ENCODE data around the gene CTSS.

Gene CTSS

DNA sequence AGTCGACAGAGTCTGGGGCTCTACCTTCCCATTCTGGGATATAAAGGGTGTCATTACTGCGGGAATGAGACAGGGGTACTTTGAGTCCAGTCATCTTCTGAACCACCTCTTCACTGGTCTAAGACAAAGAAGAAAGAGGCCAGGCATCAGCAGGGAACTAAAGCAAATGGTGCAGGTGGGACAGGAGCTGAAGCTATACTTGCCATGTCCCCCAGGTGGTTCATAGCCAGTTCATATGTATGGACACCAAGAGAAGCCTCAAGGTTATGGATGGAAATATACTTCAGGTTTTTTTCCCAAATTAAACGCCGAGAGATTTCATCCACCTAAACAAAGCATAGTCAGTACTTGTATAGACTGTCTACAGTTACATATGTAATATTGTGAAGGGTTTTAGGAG, 40.3 kb upstream of the CTSS start (continued):
- no peak for TF ChIP-seq RBAK (tag by site-specific recombination; IDR thresholded peaks at IDR 0.05)
- TF ChIP-seq ZFP41 (tag by site-specific recombination; IDR thresholded peaks at IDR 0.05; ENCODE audit: borderline replicate concordance), result no peak

DNA sequence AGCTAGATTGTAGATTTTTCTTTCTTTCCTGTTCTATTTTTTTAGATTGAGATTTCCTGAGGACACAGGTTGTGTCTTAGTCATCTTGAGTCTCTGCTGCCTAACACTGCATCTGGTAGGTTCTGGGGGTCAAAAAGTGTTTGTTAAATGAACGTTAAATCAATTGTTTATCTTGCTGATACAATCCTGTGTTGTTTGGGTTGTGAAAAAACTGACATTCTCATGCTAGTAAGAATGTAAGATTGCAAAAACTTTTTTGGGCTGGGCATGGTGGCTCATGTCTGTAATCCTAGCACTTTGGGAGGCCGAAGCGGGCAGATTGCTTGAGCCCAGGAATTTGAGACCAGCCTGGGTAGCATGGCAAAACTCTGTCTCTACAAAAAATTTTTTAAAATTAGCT, 39.1 kb upstream of the CTSS start:
- no peak overlapping the region for H3K4me3 ChIP-seq (ENCODE audit: low read depth, low read length)
- no peaks in the 10 kb centered on the region for H3K36me3 ChIP-seq (ENCODE audit: control insufficient read depth in 2 of 2, insufficient read depth in 1 of 2, low read length in 2 of 2)
- ChIA-PET CTCF (interaction anchor here (0.6 to 1.6 kb wide), 3 partner anchors 8 to 140 kb away, joined by 3 to 11 read pairs (median 6); no protein-coding TSS in a partner anchor), POLR2A (interaction anchor here (0.6 to 0.9 kb wide), 2 partner anchors 9 to 175 kb away, joined by 3 to 5 read pairs; no protein-coding TSS in a partner anchor)
- H3K9me3 ChIP-seq (ENCODE audit: control insufficient read depth, insufficient read depth, low read depth, low read length), result no peaks in the 10 kb centered on the region
- no peak for TF ChIP-seq ZNF629 (tag by site-specific recombination; IDR thresholded peaks at IDR 0.05)
- TF ChIP-seq ZNF623 (tag by site-specific recombination; IDR thresholded peaks at IDR 0.05), result no peak
- no peak for TF ChIP-seq ZNF311 (tag by site-specific recombination; IDR thresholded peaks at IDR 0.05; ENCODE audit: borderline replicate concordance)
- TF ChIP-seq, protein P1, sequence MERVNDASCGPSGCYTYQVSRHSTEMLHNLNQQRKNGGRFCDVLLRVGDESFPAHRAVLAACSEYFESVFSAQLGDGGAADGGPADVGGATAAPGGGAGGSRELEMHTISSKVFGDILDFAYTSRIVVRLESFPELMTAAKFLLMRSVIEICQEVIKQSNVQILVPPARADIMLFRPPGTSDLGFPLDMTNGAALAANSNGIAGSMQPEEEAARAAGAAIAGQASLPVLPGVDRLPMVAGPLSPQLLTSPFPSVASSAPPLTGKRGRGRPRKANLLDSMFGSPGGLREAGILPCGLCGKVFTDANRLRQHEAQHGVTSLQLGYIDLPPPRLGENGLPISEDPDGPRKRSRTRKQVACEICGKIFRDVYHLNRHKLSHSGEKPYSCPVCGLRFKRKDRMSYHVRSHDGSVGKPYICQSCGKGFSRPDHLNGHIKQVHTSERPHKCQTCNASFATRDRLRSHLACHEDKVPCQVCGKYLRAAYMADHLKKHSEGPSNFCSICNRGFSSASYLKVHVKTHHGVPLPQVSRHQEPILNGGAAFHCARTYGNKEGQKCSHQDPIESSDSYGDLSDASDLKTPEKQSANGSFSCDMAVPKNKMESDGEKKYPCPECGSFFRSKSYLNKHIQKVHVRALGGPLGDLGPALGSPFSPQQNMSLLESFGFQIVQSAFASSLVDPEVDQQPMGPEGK (tag by site-specific recombination; IDR thresholded peaks at IDR 0.05), result no peak
- TF ChIP-seq GLI2 (tag by site-specific recombination; IDR thresholded peaks at IDR 0.05; ENCODE audit: borderline replicate concordance, low read depth), result no peak
- TF ChIP-seq ZNF830 (tag by site-specific recombination; IDR thresholded peaks at IDR 0.05; ENCODE audit: low read depth), result no peak
- no peak for TF ChIP-seq HOXA7 (CRISPR knock-in tag; IDR thresholded peaks at IDR 0.05; ENCODE audit: borderline replicate concordance)
- TF ChIP-seq, protein P2, sequence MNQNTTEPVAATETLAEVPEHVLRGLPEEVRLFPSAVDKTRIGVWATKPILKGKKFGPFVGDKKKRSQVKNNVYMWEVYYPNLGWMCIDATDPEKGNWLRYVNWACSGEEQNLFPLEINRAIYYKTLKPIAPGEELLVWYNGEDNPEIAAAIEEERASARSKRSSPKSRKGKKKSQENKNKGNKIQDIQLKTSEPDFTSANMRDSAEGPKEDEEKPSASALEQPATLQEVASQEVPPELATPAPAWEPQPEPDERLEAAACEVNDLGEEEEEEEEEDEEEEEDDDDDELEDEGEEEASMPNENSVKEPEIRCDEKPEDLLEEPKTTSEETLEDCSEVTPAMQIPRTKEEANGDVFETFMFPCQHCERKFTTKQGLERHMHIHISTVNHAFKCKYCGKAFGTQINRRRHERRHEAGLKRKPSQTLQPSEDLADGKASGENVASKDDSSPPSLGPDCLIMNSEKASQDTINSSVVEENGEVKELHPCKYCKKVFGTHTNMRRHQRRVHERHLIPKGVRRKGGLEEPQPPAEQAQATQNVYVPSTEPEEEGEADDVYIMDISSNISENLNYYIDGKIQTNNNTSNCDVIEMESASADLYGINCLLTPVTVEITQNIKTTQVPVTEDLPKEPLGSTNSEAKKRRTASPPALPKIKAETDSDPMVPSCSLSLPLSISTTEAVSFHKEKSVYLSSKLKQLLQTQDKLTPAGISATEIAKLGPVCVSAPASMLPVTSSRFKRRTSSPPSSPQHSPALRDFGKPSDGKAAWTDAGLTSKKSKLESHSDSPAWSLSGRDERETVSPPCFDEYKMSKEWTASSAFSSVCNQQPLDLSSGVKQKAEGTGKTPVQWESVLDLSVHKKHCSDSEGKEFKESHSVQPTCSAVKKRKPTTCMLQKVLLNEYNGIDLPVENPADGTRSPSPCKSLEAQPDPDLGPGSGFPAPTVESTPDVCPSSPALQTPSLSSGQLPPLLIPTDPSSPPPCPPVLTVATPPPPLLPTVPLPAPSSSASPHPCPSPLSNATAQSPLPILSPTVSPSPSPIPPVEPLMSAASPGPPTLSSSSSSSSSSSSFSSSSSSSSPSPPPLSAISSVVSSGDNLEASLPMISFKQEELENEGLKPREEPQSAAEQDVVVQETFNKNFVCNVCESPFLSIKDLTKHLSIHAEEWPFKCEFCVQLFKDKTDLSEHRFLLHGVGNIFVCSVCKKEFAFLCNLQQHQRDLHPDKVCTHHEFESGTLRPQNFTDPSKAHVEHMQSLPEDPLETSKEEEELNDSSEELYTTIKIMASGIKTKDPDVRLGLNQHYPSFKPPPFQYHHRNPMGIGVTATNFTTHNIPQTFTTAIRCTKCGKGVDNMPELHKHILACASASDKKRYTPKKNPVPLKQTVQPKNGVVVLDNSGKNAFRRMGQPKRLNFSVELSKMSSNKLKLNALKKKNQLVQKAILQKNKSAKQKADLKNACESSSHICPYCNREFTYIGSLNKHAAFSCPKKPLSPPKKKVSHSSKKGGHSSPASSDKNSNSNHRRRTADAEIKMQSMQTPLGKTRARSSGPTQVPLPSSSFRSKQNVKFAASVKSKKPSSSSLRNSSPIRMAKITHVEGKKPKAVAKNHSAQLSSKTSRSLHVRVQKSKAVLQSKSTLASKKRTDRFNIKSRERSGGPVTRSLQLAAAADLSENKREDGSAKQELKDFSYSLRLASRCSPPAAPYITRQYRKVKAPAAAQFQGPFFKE (tag by site-specific recombination; IDR thresholded peaks at IDR 0.05; ENCODE audit: borderline replicate concordance), result no peak
- TF ChIP-seq WT1 (tag by site-specific recombination; IDR thresholded peaks at IDR 0.05), result no peak
- TF ChIP-seq OSR2 (tag by site-specific recombination; IDR thresholded peaks at IDR 0.05), result no peak
- TF ChIP-seq KLF7 (tag by site-specific recombination; IDR thresholded peaks at IDR 0.05; ENCODE audit: borderline replicate concordance), result no peak
- TF ChIP-seq ZNF133 (tag by site-specific recombination; IDR thresholded peaks at IDR 0.05), result no peak
- TF ChIP-seq, protein P3, sequence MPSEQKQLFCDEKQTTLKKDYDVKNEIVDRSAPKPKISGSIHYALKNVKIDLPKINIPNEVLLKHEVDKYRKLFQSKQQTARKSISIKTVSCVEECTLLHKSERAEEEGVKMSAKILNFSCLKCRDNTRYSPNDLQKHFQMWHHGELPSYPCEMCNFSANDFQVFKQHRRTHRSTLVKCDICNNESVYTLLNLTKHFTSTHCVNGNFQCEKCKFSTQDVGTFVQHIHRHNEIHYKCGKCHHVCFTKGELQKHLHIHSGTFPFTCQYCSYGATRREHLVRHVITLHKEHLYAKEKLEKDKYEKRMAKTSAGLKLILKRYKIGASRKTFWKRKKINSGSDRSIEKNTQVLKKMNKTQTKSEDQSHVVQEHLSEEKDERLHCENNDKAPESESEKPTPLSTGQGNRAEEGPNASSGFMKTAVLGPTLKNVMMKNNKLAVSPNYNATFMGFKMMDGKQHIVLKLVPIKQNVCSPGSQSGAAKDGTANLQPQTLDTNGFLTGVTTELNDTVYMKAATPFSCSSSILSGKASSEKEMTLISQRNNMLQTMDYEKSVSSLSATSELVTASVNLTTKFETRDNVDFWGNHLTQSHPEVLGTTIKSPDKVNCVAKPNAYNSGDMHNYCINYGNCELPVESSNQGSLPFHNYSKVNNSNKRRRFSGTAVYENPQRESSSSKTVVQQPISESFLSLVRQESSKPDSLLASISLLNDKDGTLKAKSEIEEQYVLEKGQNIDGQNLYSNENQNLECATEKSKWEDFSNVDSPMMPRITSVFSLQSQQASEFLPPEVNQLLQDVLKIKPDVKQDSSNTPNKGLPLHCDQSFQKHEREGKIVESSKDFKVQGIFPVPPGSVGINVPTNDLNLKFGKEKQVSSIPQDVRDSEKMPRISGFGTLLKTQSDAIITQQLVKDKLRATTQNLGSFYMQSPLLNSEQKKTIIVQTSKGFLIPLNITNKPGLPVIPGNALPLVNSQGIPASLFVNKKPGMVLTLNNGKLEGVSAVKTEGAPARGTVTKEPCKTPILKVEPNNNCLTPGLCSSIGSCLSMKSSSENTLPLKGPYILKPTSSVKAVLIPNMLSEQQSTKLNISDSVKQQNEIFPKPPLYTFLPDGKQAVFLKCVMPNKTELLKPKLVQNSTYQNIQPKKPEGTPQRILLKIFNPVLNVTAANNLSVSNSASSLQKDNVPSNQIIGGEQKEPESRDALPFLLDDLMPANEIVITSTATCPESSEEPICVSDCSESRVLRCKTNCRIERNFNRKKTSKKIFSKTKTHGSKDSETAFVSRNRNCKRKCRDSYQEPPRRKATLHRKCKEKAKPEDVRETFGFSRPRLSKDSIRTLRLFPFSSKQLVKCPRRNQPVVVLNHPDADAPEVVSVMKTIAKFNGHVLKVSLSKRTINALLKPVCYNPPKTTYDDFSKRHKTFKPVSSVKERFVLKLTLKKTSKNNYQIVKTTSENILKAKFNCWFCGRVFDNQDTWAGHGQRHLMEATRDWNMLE (tag by site-specific recombination; conservative IDR thresholded peaks at IDR 0.05; ENCODE audit: low read depth), result no peak
- TF ChIP-seq ZNF560 (tag by site-specific recombination; IDR thresholded peaks at IDR 0.05; ENCODE audit: borderline replicate concordance), result no peak
- no peak for TF ChIP-seq ZNF792 (tag by site-specific recombination; IDR thresholded peaks at IDR 0.05)
- H3K4me1 ChIP-seq (ENCODE audit: control insufficient read depth, insufficient read depth, low read length), result no peaks in the 10 kb centered on the region
- no peak overlapping the region for H3K27ac ChIP-seq (ENCODE audit: extremely low read depth, low read depth, low read length)

All from HEK293 (cell line).